ENCODE results near the gene PANK4.

DNA sequence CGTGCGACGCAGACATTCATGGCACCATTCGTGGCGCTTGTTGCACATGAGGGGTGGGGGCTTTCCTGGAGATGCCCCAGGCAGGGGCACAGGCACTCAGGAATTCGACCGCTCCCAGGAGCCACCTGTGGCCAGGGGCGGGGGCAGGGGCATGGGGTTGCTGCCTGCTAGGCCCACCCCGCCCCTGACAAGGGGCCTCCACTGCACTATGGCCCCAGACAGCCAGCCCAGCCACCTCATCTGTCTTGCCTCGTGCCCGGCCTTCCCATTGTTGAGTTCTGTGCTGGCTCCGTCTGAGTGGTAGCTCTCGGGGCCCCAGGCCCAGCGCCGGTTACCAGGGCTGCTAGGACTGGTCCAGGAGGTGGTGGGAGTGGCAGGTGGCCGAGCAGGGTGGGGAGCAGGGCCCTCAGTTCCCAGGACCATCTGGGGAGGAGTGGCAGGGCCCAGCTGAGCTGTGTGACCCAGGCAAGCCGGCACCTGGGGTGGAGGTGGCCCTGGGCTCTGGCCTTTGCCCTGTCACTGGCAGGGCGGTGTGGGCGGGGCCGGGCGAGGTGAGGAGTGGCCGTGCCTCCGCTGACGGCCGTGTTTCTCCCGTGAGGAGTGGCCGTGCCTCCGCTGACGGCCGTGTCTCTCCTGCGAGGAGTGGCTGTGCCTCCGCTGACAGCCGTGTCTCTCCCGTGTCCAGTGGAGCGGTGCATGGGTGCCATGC lies 48.5 kb downstream of the PANK4 start:
- TF ChIP-seq POLR2A (IDR thresholded peaks at IDR 0.05; ENCODE audit: low read depth, low read length): no peak
- TF ChIP-seq, protein P1, sequence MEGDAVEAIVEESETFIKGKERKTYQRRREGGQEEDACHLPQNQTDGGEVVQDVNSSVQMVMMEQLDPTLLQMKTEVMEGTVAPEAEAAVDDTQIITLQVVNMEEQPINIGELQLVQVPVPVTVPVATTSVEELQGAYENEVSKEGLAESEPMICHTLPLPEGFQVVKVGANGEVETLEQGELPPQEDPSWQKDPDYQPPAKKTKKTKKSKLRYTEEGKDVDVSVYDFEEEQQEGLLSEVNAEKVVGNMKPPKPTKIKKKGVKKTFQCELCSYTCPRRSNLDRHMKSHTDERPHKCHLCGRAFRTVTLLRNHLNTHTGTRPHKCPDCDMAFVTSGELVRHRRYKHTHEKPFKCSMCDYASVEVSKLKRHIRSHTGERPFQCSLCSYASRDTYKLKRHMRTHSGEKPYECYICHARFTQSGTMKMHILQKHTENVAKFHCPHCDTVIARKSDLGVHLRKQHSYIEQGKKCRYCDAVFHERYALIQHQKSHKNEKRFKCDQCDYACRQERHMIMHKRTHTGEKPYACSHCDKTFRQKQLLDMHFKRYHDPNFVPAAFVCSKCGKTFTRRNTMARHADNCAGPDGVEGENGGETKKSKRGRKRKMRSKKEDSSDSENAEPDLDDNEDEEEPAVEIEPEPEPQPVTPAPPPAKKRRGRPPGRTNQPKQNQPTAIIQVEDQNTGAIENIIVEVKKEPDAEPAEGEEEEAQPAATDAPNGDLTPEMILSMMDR (IDR thresholded peaks at IDR 0.05; ENCODE audit: extremely low read depth in 1 of 2, insufficient read depth in 1 of 2, low read depth in 1 of 2, low read length in 2 of 2): no peak
- TF ChIP-seq EZH2 (IDR thresholded peaks at IDR 0.05; ENCODE audit: borderline replicate concordance, low read depth, low read length, severe bottlenecking): no peak
- TF ChIP-seq FOS (IDR thresholded peaks at IDR 0.05; ENCODE audit: borderline replicate concordance, insufficient read depth, low read length): no peak
- TF ChIP-seq, protein P2, sequence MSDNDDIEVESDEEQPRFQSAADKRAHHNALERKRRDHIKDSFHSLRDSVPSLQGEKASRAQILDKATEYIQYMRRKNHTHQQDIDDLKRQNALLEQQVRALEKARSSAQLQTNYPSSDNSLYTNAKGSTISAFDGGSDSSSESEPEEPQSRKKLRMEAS (IDR thresholded peaks at IDR 0.05; ENCODE audit: insufficient read depth, insufficient read length): no peak
- TF ChIP-seq POLR2AphosphoS5 (IDR thresholded peaks at IDR 0.05; ENCODE audit: insufficient read depth, low read depth, low read length): no peak
- TF ChIP-seq MYC (IDR thresholded peaks at IDR 0.05; ENCODE audit: low read depth, low read length): no peak
- TF ChIP-seq JUN (IDR thresholded peaks at IDR 0.05; ENCODE audit: borderline replicate concordance, insufficient read depth, insufficient read length, low read depth): no peak

Measured in endothelial cell of umbilical vein (primary cell).